ENCODE measurements around the gene DONSON. TPM values are rescaled to one million over a fixed set of nuclear protein-coding genes. Genes with fewer than 3 reads are reported as not detected.
A peak's percentile ranks its signal among the peaks of the same experiment; 100 is the strongest.

Gene DONSON
- total and polyA plus RNA-seq, 9 of the 15 experiments (the other 6 are each of a cell fraction or from before 2014, with no cell fraction given): 26.7 to 124 (median 62.6) TPM

GRCh38 chr21:33588485-33589335 lies at the start of gene DONSON (continued):
- TF ChIP-seq ZNF436 (CRISPR knock-in tag; IDR thresholded peaks at IDR 0.05) (0 out of 2 replicates have a peak, but pooled peaks have one; percentile 40), ETS2 (tag; IDR thresholded peaks at IDR 0.05; ENCODE audit: borderline replicate concordance, poor library complexity, severe bottlenecking) (peak; percentile 22), EP400 (IDR thresholded peaks at IDR 0.05) (peak; percentile 58; the same call in 1 of the 2 replicates), TAF7 (tag; IDR thresholded peaks at IDR 0.05) (no peak), ZNF583 (CRISPR knock-in tag; IDR thresholded peaks at IDR 0.05) (no peak), GABPA (tag; conservative IDR thresholded peaks at IDR 0.05; ENCODE audit: low read depth) (no peak), ERF (CRISPR knock-in tag; IDR thresholded peaks at IDR 0.05) (peak; percentile 95), ZNF232 (CRISPR knock-in tag; IDR thresholded peaks at IDR 0.05) (0 out of 2 replicates have a peak, but pooled peaks have one; percentile 21), KLF6 (CRISPR knock-in tag; IDR thresholded peaks at IDR 0.05; ENCODE audit: borderline replicate concordance) (peak; percentile 64; the same call in 1 of the 2 replicates), MCM2 (IDR thresholded peaks at IDR 0.05; ENCODE audit: low read depth) (no peak), MLX (CRISPR knock-in tag; conservative IDR thresholded peaks at IDR 0.05) (0 out of 4 replicates have a peak, but pooled peaks of 1 of the 2 experiments have one; percentile 3), ZNF282 (CRISPR knock-in tag; IDR thresholded peaks at IDR 0.05) (peak; percentile 21; the same call in 1 of the 2 replicates), ZNF444 (CRISPR knock-in tag; IDR thresholded peaks at IDR 0.05) (no peak), CBX3 (IDR thresholded peaks at IDR 0.05; ENCODE audit: borderline replicate concordance in 1 of 2, low read length in 2 of 2) (peak in 1 of 2 experiments; percentile 29; a peak in 1 of 3 replicates), E2F8 (IDR thresholded peaks at IDR 0.05; ENCODE audit: low read depth, partially characterized antibody) (peak; percentile 68), RBM34 (IDR thresholded peaks at IDR 0.05; ENCODE audit: borderline replicate concordance, insufficient read depth, low read length) (no peak), RBM17 (IDR thresholded peaks at IDR 0.05; ENCODE audit: borderline replicate concordance, low read depth, low read length) (no peak)
